NCI-H1092 (cell line): ENCODE data around the gene NOS2.
"Not testable (repeated sequence)": the region's sequence is repeated elsewhere in the genome, so short reads cannot be mapped to it uniquely, and the experiment has no call there.

ENCODE experiments used
- DNase-seq: peaks from one replicate; lab custom pipeline; 2025; lab: John Stamatoyannopoulos, UW

Gene NOS2

DNA sequence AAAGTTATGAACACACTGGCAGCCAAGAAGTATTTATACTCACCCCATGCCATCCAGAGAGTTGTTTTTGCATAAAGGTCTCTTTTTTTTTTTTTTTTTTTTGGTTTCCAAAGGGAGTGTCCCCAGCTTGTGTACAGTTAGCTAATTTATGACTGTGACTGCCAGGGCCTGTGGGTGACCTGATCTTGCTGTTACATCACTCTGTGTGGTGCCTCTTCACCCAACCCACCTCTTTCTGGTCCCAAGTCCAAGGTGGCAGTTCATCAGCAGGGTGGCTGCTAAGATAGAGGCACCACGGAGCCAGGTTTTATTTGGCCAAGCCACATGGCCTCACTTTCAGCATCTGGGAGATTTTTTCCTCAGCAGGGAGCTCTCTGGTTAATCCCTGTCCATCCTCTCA lies at the start of gene NOS2:
NOS2 (minus strand) TSS at position 8 of the 400 bp plus-strand sequence. CDS start 1,720 bp downstream, outside the sequence.
- DNase-seq, result no peak

DNA sequence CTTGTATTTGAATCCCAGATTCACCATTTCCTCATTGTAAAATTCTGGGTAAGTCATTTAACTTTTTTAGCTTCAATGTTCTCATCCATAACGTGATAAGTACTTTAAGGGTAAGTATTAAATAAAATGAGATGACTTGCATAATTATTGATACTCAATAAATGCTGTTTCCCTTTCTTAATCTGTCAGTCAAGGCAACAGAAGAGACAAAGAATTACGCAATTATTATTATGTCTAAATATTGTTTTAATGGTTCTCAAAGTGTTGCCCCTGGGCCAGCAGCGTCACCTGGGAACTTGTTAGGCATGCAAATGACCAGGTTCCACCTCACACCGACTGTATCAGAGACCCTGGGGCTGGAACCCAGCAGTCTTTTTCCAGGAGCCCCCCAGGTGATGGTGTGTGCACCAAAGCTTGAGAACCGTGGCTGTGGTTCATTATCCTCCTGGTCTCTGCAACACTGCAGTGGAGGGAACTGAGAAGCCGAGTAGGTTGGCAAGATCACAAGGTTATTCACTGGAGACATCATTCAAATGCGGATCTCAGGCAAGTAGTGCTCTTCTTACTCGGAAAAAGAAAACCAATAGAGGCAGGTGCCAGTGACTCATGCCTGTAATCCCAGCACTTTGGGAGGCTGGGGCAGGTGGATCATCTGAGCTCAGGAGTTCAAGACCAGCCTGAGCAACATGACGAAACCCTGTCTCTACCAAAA lies 49.3 kb upstream of the NOS2 start:
- DNase-seq, result no peak

DNA sequence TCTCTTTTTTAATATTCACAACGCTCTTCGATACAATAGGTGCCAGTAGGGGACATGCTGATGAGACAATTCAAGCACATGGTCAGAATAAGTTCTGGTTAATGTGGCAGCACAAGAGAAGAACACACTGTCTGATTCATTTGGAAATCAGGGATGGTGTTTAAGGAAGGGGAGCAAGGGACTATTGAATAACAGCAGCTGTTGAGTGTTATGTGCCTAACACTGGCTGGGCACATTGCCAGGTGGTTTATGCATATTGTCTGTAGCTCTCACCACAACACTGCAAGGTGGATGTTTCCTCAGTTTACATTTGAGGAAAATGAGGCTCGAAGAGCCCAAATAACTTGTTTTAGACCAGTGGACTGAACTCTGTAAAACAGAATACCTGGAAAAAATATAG lies 48.6 kb upstream of the NOS2 start:
- DNase-seq, result peak; percentile 64

DNA sequence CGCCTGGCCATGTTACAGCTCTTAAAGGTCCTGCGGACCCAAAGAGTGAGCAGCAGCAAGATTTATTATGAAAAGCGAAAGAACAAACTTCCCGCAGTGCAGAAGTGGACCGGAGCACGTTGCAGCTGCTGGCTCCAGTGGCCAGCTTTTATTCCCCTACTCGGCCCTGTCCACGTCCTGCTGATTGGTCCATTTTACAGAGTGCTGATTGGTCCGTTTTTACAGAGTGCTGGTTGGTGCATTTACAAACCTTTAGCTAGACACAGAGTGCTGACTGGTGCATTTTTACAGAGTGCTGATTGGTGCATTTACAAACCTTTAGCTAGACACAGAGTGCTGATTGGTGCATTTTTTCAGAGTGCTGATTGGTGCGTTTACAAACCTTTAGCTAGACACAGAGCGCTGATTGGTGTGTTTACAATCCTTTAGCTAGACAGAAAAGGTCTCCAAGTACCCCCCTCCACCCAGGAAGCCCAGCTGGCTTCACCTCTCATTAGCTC lies 46.5 kb upstream of the NOS2 start:
- not testable (repeated sequence) for DNase-seq

DNA sequence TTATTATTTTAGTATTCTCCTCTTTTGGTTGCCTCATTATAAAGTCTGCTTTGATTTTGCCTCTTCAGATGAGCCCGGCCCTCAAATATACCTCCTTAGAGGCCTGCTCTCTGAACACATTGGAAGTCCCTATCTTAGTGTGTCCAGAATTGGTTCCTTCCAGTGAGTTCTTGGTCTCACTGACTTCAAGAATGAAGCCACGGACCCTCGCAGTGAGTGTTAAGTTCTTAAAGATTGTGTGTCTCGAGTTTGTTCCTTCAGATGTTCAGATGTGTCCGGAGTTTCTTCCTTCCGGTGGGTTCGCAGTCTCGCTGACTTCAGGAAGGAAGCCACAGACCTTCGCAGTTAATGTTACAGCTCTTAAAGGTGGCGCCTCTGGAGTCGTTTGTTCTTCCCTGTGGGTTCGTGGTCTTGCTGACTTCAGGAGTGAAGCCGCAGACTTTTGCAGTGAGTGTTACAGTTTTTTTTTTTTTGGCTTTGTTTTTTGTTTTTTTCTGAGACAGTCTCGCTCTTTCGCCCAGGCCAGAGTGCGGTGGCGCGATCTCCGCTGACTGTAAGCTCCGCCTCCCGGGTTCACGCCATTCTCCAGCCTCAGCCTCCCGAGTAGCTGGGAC lies 45.8 kb upstream of the NOS2 start:
- no peak for DNase-seq

DNA sequence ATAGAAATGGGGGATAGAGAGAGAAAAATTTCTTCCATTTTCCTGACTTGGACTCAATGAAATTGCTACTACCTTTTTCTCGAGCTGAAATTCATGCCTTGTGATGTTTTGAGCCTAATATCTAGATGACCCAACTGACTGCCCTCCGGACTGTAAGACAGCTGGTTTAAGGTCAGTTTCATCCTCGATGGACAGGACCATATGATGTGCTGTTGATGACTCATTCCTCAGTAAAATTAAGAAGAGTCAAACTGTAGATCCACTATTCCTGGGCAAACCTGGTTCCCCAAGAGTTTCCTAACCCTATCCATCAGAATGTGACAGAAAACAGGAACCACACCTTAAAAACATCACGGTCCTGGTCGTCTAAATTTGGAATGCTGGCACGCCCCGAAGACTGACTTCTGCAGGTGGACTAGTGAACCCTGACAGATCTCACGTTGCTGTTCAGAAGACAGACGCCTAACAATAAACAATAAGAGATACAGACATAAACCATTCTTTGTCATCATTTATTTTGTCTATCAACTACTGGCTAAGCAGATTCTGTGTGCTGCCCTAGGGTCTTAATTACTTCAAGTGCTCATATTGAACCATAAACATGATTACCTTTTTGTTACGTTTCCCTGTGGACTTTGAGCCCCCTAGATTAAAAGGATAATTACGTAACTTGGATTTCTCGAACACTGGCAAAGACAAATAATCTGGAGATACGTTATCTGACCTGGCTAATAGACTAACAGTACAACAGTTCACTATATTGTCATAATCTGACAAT lies 45.1 kb upstream of the NOS2 start:
- DNase-seq, result no peak

DNA sequence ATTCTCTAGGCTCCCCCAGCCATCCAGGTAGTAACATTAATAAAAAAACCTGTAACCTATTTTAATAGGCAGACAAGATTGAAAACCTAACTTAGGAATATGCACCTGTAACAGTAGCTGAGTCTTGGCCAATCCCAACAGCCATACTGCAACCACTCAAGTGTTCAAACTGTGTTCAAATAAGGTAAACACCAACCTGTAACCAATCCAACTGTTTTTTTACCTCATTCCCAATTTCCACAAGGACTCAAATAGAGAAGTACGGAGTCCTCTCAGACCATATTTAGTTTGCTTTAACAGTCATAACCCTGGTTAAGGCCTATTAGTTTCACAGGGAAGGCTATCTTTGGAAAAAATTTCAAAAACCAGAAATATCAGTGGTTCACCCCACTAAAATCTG lies 40.4 kb upstream of the NOS2 start:
- no peak for DNase-seq

DNA sequence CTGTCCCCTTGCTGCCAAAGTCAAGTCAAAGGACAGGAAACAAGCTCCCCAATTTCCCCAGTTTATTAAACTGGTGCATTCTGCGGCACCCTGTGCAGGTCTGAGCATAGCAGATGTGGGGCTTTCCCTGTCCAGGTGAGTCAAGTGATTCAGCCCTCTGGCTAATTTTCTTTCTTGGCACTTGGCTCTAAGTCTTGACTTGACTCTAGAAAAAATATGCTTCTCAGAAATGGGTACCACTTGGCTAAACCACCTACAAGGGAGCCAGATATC lies 40.0 kb upstream of the NOS2 start:
- DNase-seq, result not testable (repeated sequence)

DNA sequence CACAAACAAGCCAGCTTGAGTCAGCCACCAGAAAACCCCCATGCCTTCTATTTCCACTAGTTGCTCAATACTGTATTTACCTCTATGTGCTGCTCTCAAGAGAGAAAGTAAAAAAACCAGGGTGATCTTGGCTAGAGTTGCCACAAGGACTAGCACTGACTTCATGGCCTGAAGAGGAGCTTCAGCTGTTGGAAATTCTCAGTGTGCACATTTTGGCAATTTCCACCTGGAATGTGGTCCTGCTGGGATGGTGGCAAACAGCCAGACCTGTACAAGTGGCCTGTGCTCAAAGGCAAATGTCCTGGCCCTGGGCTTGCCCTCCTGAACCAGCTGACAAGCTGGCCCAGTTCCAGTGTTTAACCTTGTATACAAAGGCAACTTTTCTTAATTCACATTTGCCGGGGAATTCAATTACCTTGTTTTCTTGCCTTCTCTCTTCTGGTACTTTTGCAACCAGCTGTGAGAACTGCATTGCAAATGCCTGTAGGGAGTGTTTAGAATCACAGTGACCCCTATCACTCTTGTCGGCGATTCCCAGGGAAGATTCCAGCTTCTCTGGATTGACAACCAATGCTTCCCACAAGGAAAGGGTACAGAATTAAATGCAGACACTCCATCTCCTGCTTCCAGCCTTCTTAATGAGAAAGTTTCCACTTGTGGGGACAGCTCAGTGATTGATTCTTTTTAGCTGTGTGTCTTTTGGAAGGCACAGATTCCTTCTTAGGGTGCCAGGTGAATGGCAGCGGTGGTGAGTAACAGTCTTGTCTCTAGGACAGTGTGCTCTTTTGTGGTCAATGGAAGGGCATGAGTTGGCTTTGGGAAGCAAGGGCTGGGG lies 39.5 kb upstream of the NOS2 start:
- not testable (repeated sequence) for DNase-seq

DNA sequence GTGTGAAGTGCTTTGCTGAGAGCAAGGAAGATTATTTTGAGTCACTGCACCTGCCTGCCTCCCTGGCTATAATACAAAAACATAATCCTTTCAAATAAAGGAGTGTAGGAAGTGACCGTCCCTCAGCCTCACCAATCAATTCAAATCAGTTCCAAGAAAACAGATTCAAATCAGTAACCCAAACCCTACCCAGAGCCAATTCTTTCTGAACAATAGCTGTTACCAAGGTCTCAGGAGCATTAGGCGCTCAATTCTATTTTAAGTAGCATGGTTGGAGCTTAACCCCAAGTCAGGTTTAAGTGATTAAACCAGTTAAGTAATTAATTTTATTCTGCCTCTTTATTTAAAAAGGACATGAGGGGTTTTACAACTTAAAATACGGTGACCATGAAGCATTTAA lies 38.3 kb upstream of the NOS2 start:
- not testable (repeated sequence) for DNase-seq

DNA sequence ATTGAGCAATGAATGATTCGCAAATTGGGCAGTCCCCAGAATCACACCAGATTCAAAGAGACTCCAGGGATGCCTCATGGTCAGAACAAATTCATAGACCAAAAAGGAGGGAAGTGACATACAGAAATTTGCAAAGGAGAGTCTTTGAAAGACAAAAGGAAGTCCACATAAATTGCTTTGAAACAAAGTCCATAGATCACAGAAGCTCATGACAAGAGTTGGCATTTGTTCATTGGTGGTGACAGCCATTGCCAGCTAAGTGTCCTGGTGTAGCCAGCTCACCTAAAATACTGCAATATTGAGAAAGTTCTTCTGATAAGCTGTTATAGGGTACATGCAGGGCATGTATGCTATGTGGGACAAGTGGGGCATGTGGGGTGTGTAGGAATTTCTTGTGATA lies 37.4 kb upstream of the NOS2 start:
- DNase-seq, result not testable (repeated sequence)

DNA sequence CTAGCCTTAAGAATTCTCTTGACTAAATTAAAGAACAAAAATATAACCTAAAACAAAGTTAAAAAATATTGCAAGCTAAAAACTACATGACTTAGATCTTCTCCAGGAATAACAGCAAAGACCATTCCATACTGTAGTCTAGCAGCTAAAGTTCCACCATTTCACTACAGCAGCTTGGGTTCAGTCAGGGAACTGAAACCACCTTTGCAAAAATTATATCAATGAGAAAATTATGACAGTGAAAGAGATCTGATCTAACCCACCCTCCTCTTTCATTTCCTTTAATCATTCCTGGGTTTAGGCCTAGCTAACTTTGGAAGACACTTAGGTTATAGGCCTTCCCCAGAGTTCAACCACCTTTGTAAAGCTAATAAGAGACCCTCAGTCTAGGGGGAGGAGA lies 36.3 kb upstream of the NOS2 start:
- no peak for DNase-seq

DNA sequence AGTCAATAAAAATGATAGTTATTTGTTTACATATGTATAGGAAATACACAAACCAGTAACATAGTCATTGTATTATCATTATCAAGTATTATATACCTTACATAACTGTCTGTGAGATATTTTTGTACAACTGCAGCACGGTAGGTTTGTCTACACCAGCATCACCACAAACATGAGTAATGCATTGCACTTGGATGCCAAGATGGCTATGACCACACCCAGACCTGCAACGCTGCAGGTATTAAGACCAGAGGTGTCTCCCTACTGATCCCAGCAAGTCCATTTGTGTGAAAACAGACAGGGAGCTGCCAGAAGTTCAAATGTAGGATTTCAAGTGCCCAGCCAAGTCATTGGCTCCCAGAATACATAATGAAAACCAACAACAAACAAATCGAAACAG lies 34.2 kb upstream of the NOS2 start:
- no peak for DNase-seq

DNA sequence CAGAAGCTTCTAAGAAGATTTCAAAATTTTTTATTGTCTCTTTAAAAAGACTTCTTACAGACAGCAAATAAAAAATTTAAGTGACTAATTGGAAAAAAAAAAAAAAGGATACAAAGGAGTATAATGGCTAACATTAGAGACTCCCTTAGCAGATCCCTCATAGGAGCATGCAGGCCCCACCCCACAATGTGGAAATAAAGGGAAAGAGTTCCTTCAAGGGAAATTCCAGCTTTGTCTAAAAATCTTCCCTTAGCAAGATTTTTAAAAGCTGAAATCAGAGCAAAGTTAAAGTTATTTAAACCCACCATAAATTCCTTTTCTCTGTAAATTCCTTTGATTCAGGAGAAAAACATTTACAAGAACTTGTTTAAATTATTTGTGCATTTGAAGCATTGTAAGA lies 32.5 kb upstream of the NOS2 start:
- DNase-seq, result no peak

DNA sequence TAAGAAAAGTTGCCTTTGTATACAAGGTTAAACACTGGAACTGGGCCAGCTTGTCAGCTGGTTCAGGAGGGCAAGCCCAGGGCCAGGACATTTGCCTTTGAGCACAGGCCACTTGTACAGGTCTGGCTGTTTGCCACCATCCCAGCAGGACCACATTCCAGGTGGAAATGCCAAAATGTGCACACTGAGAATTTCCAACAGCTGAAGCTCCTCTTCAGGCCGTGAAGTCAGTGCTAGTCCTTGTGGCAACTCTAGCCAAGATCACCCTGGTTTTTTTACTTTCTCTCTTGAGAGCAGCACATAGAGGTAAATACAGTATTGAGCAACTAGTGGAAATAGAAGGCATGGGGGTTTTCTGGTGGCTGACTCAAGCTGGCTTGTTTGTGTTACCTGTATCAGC lies 29.6 kb upstream of the NOS2 start:
- DNase-seq, result not testable (repeated sequence)

DNA sequence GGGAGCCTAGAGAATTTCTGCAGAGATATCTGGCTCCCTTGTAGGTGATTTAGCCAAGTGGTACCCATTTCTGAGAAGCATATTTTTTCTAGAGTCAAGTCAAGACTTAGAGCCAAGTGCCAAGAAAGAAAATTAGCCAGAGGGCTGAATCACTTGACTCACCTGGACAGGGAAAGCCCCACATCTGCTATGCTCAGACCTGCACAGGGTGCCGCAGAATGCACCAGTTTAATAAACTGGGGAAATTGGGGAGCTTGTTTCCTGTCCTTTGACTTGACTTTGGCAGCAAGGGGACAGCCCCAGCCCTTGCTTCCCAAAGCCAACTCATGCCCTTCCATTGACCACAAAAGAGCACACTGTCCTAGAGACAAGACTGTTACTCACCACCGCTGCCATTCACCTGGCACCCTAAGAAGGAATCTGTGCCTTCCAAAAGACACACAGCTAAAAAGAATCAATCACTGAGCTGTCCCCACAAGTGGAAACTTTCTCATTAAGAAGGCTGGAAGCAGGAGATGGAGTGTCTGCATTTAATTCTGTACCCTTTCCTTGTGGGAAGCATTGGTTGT lies 28.9 kb upstream of the NOS2 start:
- DNase-seq, result not testable (repeated sequence)

DNA sequence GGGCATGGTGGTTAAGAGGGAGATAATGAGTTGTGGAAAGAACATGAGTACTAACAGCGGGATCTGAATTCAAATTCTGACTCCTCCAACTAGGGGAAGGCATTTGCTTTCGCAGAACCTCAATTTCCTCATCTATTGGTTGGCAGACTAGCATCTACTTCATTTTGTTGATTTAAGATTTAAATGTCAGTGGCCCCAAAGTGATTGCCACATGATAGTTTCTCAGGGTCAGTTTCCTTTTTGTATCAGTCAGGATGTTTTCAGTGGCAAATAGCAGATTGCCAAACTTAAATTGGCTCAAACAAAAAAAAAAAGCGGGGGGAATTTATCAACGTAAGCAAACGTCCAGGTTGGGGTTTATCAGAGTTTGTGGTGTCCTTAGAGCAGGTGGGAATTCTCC lies 25.1 kb upstream of the NOS2 start:
- no peak for DNase-seq

DNA sequence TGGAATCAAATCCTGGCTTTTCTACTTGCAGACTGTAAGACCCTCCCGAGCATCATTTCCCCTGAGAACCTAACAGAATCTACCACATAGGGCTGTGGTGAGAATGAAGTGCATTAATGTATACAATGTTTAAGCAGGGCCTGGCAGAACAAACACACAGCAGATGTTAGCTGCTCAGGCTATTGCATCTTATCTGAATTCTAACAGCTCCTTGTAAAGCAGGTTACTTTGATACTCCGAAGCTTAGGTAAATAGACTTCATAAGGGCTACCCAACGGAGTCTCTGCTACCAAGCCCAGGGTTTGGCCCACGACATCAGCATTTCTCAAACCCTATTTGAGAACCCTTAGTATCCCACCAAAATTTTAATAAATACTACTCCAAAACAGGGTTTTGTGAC lies 24.4 kb upstream of the NOS2 start:
- DNase-seq, result no peak

DNA sequence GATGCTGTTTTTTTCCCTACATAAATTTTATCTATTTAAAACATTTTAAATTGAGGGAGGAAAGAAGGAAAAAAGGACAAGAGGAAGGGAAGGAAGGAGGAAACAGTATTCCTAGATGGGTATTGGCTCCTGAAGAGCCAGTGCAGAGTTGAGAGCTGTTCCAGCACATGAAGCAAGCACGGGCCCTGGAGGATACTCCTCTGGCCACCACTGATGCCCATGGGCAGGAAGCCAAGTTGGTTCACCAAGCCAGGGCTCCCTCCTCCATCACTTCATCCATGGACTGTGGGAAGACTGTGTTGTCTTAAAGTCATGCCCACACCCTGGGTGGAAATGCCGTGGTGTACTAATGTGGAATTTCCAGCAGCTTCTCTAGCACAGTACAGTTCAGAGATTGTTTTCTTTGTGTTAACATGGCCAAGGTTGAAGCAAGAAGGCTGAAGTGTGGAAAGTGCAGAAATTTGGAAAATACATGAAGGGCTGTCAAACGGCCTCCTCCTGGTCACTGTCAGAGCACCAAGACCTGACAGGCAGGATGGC lies 23.9 kb upstream of the NOS2 start:
- DNase-seq, result no peak

DNA sequence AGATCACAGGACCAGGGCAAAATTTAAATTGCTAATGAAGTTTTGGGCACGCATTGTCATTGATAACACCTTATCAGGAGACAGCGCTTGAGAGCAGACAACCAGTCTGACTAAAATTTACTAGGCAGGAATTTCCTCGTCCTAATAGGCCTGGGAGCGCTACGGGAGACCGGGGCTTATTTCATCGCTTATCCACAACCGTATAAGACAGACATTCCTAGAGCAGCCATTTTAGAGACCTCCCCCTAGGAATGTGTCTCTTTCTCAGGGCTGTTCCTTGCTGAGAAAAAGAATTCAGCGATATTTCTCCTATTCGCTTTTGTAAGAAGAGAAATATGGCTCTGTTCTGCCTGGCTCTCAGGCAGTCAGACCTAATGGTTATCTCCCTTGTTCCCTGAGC lies 21.8 kb upstream of the NOS2 start:
- not testable (repeated sequence) for DNase-seq

DNA sequence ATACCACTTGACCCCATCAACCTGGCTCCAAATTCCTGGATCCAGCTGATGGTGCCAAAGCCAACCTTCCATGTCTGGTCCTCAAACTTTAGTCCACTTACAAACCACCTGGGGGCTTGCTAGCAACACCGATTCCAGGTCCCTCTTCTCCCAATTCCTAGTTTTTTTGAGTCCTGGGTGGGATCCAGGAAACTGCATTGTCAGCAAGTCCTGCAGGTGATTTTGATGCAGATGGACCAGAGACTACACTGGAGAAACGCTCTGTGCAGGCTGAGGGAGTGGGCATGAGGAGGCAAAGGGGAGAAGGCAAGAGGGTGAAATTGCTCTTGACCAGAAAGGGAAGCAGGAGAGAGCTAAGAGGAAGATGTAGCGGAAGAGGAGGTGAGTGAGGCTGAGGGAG lies 21.0 kb upstream of the NOS2 start:
- DNase-seq, result no peak

DNA sequence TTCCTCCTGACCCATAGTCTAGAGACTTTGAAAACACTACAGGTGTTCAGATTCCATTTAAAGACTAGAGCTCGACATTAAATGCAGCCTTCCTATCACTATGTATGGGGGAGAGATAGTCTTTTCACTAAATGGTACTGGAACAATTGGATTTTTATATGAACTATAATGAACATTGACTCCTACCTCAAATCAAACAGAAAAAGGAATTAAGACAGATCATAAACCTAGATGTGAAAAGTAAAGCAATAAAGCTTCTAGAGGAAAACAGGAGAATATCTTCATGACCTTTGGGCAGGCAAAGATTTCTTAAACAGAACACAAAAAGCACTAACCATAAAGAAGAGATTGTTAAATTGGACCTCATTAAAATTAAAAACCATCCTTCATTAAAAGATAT lies 18.8 kb upstream of the NOS2 start:
- no peak for DNase-seq
